OCI-LY3 (cell line): ENCODE measurements around the gene ZNF500.
"Not testable (repeated sequence)": the region's sequence is repeated elsewhere in the genome, so short reads cannot be mapped to it uniquely, and the experiment has no call there.

Experiments
- H2AFZ ChIP-seq: fragments of 200-600, 300-600 bp; shearing (Covaris generic); 2 replicates; pipeline ENCODE4 v1.6.0; 2014; ENCODE audit warnings: antibody characterized with exemption, low read depth, low read length
- H3K27ac ChIP-seq: fragments of 200-600, 300-600 bp; sonication (generic); 2 replicates; pipeline ENCODE4 v1.5.1; 2014; ENCODE audit warnings: mild to moderate bottlenecking, low read length, moderate library complexity, mixed read lengths
- H3K27me3 ChIP-seq: fragments of 200-600, 300-600 bp; sonication (generic); 2 replicates; pipeline ENCODE4 v1.6.1; 2014; ENCODE audit warnings: low read depth, low read length, mixed read lengths
- H3K36me3 ChIP-seq: fragments of 200-600, 300-600 bp; sonication (generic); replicated peaks from 2 replicates; pipeline ENCODE3; 2014; ENCODE audit warnings: low read depth, low read length, mixed read lengths
- H3K4me1 ChIP-seq: fragments of 300-600, 200-600 bp; sonication (generic); 2 replicates; pipeline ENCODE4 v1.6.1; 2014; ENCODE audit warnings: low read length, mixed read lengths
- H3K4me2 ChIP-seq: fragments of 200-600, 300-600 bp; sonication (generic); 2 replicates; pipeline ENCODE4 v1.6.1; 2014; ENCODE audit warnings: low read length, mixed read lengths
- H3K4me3 ChIP-seq: fragments of 300-600, 200-600 bp; sonication (generic); 2 replicates; pipeline ENCODE4 v1.5.1; 2014; ENCODE audit warnings: antibody characterized with exemption, mild to moderate bottlenecking, low read length, moderate library complexity
- H3K79me2 ChIP-seq: fragments of 300-600, 200-600 bp; shearing (Covaris generic); 2 replicates; pipeline ENCODE4 v1.6.1; 2014; ENCODE audit warnings: mild to moderate bottlenecking, low read length, mixed read lengths
- H3K9ac ChIP-seq: fragments of 300-600, 200-600 bp; shearing (Covaris generic); 2 replicates; pipeline ENCODE4 v1.6.0; 2014; ENCODE audit warnings: mild to moderate bottlenecking, low read length, moderate library complexity
- H3K9me3 ChIP-seq: fragments of 200-600, 300-600 bp; shearing (Covaris generic); 2 replicates; pipeline ENCODE4 v1.6.1; 2014; ENCODE audit warnings: low read length, mixed read lengths; ENCODE audit not compliant: insufficient read depth
- H4K20me1 ChIP-seq: fragments of 200-600, 300-600 bp; sonication (generic); 2 replicates; pipeline ENCODE4 v1.6.1; 2016; ENCODE audit warnings: low read length, mixed read lengths; ENCODE audit not compliant: insufficient read depth
- CTCF ChIP-seq: fragments of 200-600, 300-600 bp; sonication (generic); IDR thresholded peaks from 2 replicates; pipeline ENCODE4 v1.5.1; 2014; ENCODE audit warnings: antibody characterized with exemption, low read length, low read depth
- EZH2phosphoT487 ChIP-seq: fragments of 200-600 bp; shearing (Covaris generic); IDR thresholded peaks from 2 replicates; pipeline ENCODE4 v1.6.1; 2018; ENCODE audit warnings: antibody characterized with exemption, mixed run types, low read depth

The ZNF500 gene

GRCh38 chr16:4787627-4788482 is 20.9 kb upstream of the ZNF500 start, which contains the start of gene SEPTIN12:
TSS of gene SEPTIN12 (minus strand) at chr16:4788345. CDS start at chr16:4787645, 700 bp downstream.
- H3K4me1 ChIP-seq = no peaks in the 10 kb centered on the region
- H4K20me1 ChIP-seq = no peaks in the 10 kb centered on the region
- H3K79me2 ChIP-seq = no peaks in the 10 kb centered on the region
- H3K9ac ChIP-seq = no peak within 1 kb of the TSS
- no peaks in the 10 kb centered on the region for H3K36me3 ChIP-seq
- TF ChIP-seq EZH2phosphoT487 = no peak
- TF ChIP-seq CTCF = no peak
- H3K4me3 ChIP-seq = no peak within 1 kb of the TSS
- H3K27me3 ChIP-seq = no peaks in the 10 kb centered on the region
- H2AFZ ChIP-seq = no peak within 1 kb of the TSS
- no peak within 1 kb of the TSS for H3K27ac ChIP-seq
- no peak within 1 kb of the TSS for H3K4me2 ChIP-seq
- no peaks in the 10 kb centered on the region for H3K9me3 ChIP-seq

- H3K9ac ChIP-seq = no peak overlapping the region
- H2AFZ ChIP-seq = no peak overlapping the region
- no peak for TF ChIP-seq CTCF
- no peak for TF ChIP-seq EZH2phosphoT487
- no peak overlapping the region for H3K4me3 ChIP-seq
- peaks cover 8% of the 10 kb centered on the region for H3K4me1 ChIP-seq
- no peaks in the 10 kb centered on the region for H4K20me1 ChIP-seq
- H3K79me2 ChIP-seq = no peaks in the 10 kb centered on the region
- no peaks in the 10 kb centered on the region for H3K36me3 ChIP-seq
- H3K27ac ChIP-seq = no peak overlapping the region
- H3K27me3 ChIP-seq = no peaks in the 10 kb centered on the region
- H3K9me3 ChIP-seq = no peaks in the 10 kb centered on the region
- H3K4me2 ChIP-seq = no peak overlapping the region
These were observed 20.1 kb upstream of the ZNF500 start for GRCh38 chr16:4787068-4787467.

GRCh38 chr16:4785758-4786433 is 18.9 kb upstream of the ZNF500 start:
- H3K36me3 ChIP-seq = no peaks in the 10 kb centered on the region
- H3K4me2 ChIP-seq = no peak overlapping the region
- no peak overlapping the region for H3K4me3 ChIP-seq
- H3K79me2 ChIP-seq = no peaks in the 10 kb centered on the region
- no peaks in the 10 kb centered on the region for H4K20me1 ChIP-seq
- H3K9ac ChIP-seq = no peak overlapping the region
- no peaks in the 10 kb centered on the region for H3K9me3 ChIP-seq
- peaks cover 9% of the 10 kb centered on the region for H3K4me1 ChIP-seq
- TF ChIP-seq EZH2phosphoT487 = no peak
- H2AFZ ChIP-seq = no peak overlapping the region
- H3K27me3 ChIP-seq = no peaks in the 10 kb centered on the region
- H3K27ac ChIP-seq = no peak overlapping the region

GRCh38 chr16:4784444-4784987 is 17.6 kb upstream of the ZNF500 start:
- H3K36me3 ChIP-seq = not testable (repeated sequence)

GRCh38 chr16:4783951-4784336 is 17.0 kb upstream of the ZNF500 start:
- peaks cover 9% of the 10 kb centered on the region for H3K4me1 ChIP-seq
- no peaks in the 10 kb centered on the region for H4K20me1 ChIP-seq
- TF ChIP-seq CTCF = no peak
- no peak for TF ChIP-seq EZH2phosphoT487
- H3K4me2 ChIP-seq = no peak overlapping the region
- no peak overlapping the region for H2AFZ ChIP-seq
- H3K27me3 ChIP-seq = no peaks in the 10 kb centered on the region
- no peaks in the 10 kb centered on the region for H3K36me3 ChIP-seq
- no peak overlapping the region for H3K9ac ChIP-seq
- H3K9me3 ChIP-seq = no peaks in the 10 kb centered on the region
- no peaks in the 10 kb centered on the region for H3K79me2 ChIP-seq
- H3K27ac ChIP-seq = no peak overlapping the region
- H3K4me3 ChIP-seq = no peak overlapping the region

More at GRCh38 chr16:4784444-4784987, 17.6 kb upstream of the ZNF500 start:
- H3K79me2 ChIP-seq, H3K4me3 ChIP-seq, H3K27me3 ChIP-seq, H3K4me1 ChIP-seq, H3K9me3 ChIP-seq, H4K20me1 ChIP-seq, H3K4me2 ChIP-seq, H3K27ac ChIP-seq, H2AFZ ChIP-seq, H3K9ac ChIP-seq: not testable (repeated sequence)
